Neural crest cell (in vitro differentiated cells): ENCODE measurements around the gene GREB1L. TPM values are rescaled to one million over a fixed set of nuclear protein-coding genes. Genes with fewer than 3 reads are reported as not detected.
A peak's percentile ranks its signal among the peaks of the same experiment; 100 is the strongest.

Experiments used
- DNase-seq: peaks from one replicate; pipeline ENCODE4 v3.0.0; 2021; ENCODE audit warnings: low read depth, mixed read lengths, low spot score
- H3K27ac Mint-ChIP-seq: one replicate; pipeline ENCODE4 v1.8.0; 2021; ENCODE audit warnings: mild to moderate bottlenecking, mixed read lengths; ENCODE audit not compliant: unreplicated experiment
- H3K27me3 Mint-ChIP-seq: 2 replicates; pipeline ENCODE4 v1.8.0; 2021; ENCODE audit warnings: low read depth, mild to moderate bottlenecking, mixed read lengths
- H3K36me3 Mint-ChIP-seq: 2 replicates; pipeline ENCODE4 v1.8.0; 2021; ENCODE audit warnings: low read depth, mild to moderate bottlenecking, mixed read lengths
- H3K4me1 Mint-ChIP-seq: 2 replicates; pipeline ENCODE4 v1.8.0; 2021; ENCODE audit warnings: mixed read lengths
- H3K4me3 Mint-ChIP-seq: one replicate; pipeline ENCODE4 v1.8.0; 2021; ENCODE audit warnings: mild to moderate bottlenecking, mixed read lengths
- H3K9me3 Mint-ChIP-seq: 2 replicates; pipeline ENCODE4 v1.8.0; 2021; ENCODE audit warnings: mixed read lengths
- CTCF ChIP-seq: fragments of 200-600 bp; sonication (generic); conservative IDR thresholded peaks from 2 replicates; pipeline ENCODE4 v1.5.0; 2021; ENCODE audit warnings: antibody characterized with exemption, mild to moderate bottlenecking
- total RNA-seq: library from RNA; stranded (reverse); gene quantifications from 2 replicates; pipeline ENCODE4 v1.2.1, GENCODE V29; 2021

GREB1L gene
- total RNA-seq, 1 donor from 2014 or later = 80.5 TPM

- Mint-ChIP-seq H3K27ac (peak overlapping the region; percentile 79), H3K27me3 (no peaks in the 10 kb centered on the region), H3K4me1 (peaks cover 72% of the 10 kb centered on the region), H3K9me3 (no peaks in the 10 kb centered on the region), H3K4me3 (peak overlapping the region; percentile 5), H3K36me3 (no peaks in the 10 kb centered on the region)
- no peak for TF ChIP-seq CTCF
- no peak for DNase-seq
Measured at GRCh38 chr18:21264651-21265050, 22.6 kb downstream of the GREB1L start.

DNA sequence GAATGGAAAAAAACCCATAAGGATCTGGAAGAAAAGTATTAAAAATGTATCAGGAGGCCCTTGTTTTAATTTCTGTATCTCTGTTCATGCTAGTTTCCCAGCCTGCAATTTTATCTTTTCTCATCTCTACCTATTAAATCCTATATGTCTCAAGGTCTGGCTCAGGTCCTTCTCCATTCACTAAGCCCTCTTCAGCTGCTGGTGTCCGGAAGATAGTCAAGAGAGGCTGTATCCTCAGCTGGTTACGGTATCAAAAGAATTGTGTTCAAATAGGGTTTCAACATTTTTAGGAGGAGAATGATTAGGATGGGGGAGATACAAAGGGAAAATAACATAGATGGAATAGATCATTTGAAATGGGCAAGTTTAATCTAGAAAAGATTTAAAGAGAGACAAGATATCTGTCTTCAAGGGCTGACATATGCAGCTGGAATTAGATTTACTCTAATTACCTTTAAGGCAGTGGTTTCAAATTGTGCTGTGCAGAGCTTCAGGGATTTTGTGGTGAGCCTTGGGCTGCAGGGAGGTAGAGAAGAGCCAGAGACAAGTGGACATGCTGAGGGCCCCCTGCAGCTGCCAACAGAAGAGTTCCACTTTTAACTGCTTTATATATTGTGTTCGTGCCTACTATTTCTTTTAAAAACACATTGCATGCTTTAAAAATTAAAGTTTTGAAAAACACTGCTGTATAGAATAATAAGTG is 24.1 kb downstream of the GREB1L start:
- Mint-ChIP-seq H3K4me1 (peaks cover 72% of the 10 kb centered on the region), H3K27me3 (no peaks in the 10 kb centered on the region), H3K36me3 (no peaks in the 10 kb centered on the region), H3K9me3 (no peaks in the 10 kb centered on the region), H3K4me3 (peak overlapping the region; percentile 5), H3K27ac (peak overlapping the region; percentile 46)
- DNase-seq = no peak
- no peak for TF ChIP-seq CTCF

DNA sequence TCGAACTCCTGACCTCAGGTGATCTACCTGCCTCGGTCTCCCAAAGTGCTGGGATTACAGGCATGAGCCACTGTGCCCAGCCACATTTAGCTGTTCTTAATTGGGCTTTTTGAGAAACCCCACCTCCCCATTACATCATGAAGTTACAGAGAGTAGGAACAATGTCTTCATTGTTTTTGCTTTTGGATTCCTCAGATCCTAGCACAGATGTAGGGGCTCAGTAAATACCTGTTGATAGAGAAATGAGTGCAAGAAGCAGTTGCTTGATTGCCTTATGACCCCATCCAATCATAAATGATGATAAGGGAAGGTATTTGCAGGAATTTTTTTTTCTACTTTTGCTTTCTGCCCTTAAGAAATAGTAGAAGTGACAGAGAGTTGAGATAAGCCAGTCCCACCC is 25.4 kb downstream of the GREB1L start:
- H3K4me1 Mint-ChIP-seq = peaks cover 72% of the 10 kb centered on the region
- DNase-seq = no peak
- no peaks in the 10 kb centered on the region for H3K27me3 Mint-ChIP-seq
- no peak overlapping the region for H3K4me3 Mint-ChIP-seq
- no peaks in the 10 kb centered on the region for H3K36me3 Mint-ChIP-seq
- H3K9me3 Mint-ChIP-seq = no peaks in the 10 kb centered on the region
- H3K27ac Mint-ChIP-seq = no peak overlapping the region
- no peak for TF ChIP-seq CTCF

DNA sequence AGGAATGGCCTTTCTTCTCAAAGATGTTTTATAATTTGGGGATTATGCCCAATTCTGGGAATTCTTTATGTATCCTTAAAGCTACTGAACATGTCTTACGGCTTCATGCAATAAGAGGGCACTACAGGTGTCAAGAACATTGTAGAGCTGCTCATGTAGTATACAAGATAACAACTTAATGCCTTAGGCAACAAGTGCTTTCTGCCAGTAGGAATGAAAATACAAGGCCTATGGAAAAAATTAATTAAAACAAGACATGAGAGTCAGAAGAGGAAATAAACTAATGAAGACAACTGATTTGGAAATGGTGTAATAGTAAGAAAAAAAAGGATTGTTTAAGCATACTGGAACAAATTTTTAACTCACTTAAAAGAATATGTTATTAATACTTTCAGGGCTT is 27.3 kb downstream of the GREB1L start:
- Mint-ChIP-seq H3K9me3 (peaks cover 3% of the 10 kb centered on the region), H3K4me1 (peaks cover 60% of the 10 kb centered on the region), H3K27me3 (no peaks in the 10 kb centered on the region), H3K27ac (no peak overlapping the region), H3K36me3 (peaks cover 3% of the 10 kb centered on the region), H3K4me3 (no peak overlapping the region)
- DNase-seq = no peak
- no peak for TF ChIP-seq CTCF

DNA sequence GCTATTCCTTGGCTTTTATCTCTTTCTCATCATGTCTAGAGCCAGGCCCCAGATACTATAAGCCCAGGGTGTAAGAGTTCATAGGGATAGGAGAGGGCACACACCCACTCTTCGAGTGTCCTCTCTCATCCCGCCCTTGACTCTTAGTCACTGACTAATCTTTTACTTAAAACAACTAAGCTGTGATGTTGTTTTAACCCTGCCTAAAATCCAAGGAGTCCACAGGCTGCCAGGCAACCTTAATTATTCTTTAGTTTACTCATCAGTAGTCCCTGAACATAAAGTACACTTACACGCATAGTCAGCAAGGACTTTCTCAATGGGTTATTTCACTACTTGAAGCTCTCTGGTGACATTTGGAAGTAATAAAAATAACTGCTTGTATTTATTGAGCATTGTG is 28.4 kb downstream of the GREB1L start:
- H3K36me3 Mint-ChIP-seq = peaks cover 3% of the 10 kb centered on the region
- H3K9me3 Mint-ChIP-seq = peaks cover 3% of the 10 kb centered on the region
- H3K27me3 Mint-ChIP-seq = no peaks in the 10 kb centered on the region
- peak overlapping the region; percentile 1 for H3K27ac Mint-ChIP-seq
- DNase-seq = no peak
- peaks cover 48% of the 10 kb centered on the region for H3K4me1 Mint-ChIP-seq
- H3K4me3 Mint-ChIP-seq = no peak overlapping the region
- TF ChIP-seq CTCF = no peak
